Hematopoietic multipotent progenitor cell treated with erythropoietin and hydrocortisone succinate and interleukin-3 and kit ligand, for 17 days (in vitro differentiated cells): ENCODE measurements around the gene PDE4D.

Experiments
- DNase-seq: peaks from one replicate; pipeline ENCODE4 v3.0.0-alpha.2; 2015; ENCODE audit warnings: low spot score

Gene PDE4D

DNA sequence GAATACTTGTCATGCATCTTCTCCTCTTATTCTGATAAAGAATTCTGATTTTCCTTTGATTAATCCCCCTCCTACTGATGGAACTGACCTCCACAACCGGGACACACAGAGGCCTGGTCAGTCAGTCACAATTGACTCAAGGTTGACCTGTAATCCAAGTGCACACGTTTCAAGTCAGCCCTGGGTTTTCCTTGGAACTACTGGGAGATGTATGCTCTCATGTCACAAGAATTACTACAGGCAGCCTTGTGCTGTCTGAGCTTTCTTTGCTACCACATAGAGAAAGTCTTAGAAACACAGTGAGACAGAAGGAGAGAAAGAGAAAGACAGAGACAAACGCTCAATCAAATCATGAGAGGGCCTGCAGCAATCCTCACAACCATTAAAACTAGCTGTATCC, 345.8 kb downstream of the PDE4D start:
- no peak for DNase-seq

DNA sequence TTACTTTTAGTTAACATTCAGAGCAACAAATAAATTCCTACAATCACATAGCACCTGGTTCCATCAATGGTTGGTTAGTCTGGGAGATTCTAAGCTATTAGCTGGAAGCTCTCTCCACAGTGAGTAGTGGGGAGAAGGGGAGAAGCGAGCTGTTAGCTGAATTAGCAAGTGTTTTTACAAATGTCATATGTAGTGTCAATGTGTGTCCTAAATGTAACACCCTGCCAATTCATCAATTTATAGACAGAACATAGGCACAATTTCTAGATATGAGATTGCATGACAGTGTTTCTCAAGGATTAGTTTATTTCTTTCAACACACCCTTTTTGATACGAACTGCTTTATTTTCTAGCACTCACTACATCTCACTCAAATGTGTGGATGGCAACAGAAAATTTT, 349.0 kb downstream of the PDE4D start:
- no peak for DNase-seq

DNA sequence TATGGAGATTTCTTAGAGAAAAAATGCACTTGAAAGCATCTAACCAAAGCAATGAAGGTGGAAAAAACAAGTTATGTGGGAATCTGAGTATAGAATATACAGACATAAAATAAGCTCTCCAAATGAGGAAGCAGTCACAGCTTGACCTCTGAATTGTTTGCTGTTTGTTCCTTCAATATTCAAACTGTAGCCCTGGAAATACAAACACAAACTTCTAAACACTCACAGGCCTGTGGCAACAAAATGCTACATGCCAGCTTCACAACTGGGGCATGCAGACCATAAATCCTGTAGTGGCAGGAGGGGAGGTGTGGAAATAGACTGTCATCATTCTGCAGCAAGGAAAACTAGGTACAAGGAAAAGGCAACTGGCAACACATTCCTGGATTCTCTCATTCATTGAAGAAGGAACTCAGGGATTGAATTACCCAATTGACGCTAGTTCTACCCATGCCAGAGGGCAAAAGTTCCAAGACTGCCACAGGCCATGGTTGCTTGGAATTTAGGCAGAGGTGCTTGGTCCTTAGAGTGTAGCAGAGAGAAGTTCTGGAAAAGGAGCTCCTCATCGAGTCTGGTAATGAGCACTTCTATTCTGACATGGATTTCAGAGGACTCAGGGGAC, 349.6 kb downstream of the PDE4D start:
- no peak for DNase-seq

DNA sequence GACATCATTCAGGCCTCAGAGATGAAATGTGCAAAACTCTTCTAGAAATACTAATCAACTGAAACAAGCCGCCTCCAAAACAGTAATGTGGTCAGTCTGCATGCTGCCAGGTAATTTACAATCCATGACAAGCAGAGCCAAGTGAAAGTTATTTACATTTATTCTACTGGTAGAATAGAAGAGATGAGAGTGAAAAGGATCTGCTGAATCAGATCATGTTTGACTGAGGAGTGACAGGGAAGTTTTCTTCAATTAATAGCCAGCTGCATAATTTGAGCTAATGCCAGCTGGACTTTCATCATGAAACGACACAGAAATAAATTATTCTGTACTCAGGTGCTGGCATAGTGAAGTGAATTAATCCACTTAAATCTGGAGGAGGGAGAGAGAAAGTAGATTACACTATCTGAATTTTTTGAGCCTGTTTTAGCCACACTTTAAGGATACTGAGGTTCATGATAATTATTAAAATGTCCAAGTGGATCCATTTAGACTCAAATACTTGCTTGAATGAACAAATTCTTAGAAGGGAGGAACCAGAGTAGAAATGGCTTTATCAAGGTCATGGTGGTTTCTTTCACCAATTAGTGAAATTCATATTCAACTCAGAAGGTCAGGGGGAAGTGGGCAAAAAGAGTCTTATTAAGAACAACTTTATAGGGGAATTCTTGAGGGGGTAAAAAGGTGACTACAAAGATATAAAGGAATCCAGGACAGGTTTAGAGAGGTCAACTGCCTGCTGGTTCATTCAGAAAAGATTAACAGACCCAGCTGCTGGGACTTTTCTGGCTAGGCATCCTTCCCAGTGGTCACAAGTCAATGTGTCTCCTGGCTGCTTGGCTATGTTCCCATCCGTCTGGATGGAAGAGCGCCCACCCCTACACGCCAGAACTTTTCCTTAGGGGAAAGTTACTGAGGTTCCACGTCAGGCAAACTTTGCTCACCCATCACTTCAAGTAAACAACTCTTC, 350.4 kb downstream of the PDE4D start:
- no peak for DNase-seq

DNA sequence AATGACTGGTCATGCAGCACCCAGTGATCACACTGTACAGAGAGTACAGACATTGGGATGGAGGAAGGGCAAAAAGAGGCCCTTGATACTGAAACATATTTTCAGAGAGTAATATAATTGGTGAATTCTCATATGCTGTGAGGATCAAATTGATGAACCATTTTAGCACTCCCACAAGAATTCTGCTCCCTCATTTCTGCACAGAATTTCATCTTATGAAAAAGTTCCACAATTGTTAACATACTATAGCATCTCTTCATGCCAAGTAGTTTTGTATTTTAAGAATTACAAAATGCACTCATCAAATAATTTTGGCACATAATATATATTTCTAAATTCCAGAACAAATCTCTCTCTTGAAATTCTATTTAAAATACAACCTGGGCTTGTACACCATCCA, 351.2 kb downstream of the PDE4D start:
- no peak for DNase-seq

DNA sequence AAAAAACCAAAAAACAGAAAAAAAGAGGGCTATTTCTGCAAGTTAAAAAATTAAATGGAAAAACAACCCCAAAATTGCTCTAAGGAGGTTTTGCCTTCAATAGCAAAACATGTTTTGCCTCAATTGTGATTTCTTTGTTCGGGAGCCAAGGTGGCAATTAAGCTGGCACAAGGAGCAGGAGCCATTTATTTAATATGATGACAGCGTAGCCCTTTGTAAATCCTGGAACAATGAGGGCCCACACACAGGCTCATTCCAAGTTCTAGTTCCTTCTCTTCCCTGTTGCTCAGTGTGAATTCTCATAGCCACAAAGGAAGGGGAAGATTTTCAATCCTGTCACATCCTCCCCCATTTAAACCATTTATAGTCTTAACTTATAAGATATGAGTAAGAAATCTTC, 353.2 kb downstream of the PDE4D start:
- no peak for DNase-seq

DNA sequence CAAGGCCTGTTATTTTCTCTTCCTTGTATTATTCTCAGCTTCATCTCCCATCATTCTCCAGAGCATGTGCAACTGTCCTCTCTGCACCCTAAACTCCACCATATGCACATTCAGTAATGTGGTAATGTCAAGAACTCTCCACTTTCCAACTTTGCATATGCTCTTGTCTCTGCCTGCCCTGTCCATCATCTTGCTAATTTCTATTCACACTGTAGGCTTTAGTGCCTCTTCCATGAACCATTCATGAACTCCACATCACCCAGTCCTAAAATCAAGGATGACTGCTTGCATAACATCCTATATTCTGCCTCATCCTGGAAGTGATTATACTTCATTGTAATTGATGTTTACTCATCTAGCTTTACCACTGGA, 354.8 kb downstream of the PDE4D start:
- DNase-seq, result no peak

DNA sequence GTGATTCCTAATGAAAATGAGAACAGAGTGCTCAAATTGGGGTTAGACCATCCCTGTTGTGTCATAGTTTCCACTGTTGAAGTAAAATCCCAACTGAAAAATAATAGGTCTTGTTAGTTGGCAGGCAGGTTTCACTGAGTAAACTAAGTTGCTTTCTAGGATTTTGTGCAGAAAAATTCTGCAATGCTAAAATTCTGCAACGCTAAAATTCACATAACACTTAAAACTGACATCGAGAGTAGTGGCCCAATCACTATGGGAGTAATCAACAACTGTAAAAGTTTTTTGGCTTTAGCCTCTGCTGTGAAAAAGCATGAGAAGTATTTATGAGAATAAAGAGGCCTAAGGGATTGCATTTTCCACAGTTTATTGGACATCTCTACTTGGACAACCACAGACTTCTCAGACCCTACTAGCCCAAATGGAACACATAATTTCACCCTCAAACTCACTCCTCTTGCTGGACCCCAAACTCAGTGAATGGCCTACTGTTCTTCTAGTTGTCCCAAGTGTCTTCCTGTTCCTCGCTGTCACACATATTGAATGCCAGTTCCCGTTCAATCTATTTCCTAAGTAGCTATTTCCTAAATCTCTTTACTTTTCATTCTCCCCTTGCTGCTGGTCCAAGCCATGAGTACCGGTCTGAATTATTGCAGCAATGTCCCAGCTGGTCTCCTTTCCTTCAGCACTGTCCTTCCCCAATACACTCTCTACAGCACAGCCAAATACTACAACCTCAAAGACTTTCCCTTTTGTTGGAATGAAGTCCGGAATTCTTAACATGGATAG, 355.4 kb downstream of the PDE4D start:
- DNase-seq, result no peak

DNA sequence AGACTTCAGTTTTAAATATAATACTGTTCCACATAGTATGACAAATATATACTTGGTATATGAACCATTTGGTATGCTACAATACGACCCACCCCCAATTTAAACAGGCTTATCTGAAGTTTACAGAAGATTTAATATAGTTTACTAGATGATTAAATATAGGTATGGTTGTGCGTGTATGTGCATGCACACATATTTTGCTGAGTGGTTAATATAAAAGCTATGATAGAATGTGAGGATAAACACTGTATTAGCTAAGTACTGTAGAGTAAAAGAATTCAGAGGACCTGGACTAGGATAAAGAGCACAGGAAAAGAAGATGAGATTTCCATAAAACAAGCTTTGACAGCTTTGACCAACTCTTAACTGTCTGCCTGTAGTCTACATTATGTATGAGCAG, 356.7 kb downstream of the PDE4D start:
- DNase-seq, result no peak

DNA sequence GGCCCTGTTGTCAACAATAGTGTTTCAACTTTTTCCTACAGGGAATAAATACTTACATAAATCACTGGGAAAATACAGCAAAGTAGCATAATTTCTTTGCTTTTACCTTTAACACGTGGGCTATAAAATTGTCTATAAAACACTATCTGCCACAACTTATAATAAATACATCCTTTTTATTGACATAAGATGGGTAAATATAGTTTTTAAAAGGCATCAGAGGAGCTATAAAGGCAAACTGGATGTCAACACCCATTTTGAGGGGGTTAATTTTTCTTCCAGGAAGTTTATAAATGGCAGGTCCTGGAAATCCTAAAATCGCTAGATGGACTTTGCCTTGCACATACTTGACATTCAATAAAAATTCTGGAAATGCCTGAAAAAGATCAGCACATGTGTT, 358.0 kb downstream of the PDE4D start:
- DNase-seq, result no peak

DNA sequence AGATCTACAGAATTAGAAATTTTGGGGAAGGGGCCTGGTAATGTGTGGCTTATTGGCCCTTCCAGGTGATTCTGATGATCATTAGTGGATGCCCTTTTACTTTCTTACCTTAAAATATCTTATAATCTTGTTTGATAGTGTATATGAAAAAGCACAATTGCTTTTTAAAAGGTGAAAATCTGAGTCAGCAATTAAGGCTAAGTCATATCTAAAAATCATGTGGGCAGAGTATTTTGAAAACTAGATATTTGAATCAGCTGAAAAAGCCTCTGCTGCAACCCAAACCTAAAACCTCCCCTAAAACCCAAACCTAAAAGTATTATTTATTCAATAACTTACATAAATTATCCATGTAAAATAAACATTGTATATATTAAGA, 359.8 kb downstream of the PDE4D start:
- DNase-seq, result no peak

DNA sequence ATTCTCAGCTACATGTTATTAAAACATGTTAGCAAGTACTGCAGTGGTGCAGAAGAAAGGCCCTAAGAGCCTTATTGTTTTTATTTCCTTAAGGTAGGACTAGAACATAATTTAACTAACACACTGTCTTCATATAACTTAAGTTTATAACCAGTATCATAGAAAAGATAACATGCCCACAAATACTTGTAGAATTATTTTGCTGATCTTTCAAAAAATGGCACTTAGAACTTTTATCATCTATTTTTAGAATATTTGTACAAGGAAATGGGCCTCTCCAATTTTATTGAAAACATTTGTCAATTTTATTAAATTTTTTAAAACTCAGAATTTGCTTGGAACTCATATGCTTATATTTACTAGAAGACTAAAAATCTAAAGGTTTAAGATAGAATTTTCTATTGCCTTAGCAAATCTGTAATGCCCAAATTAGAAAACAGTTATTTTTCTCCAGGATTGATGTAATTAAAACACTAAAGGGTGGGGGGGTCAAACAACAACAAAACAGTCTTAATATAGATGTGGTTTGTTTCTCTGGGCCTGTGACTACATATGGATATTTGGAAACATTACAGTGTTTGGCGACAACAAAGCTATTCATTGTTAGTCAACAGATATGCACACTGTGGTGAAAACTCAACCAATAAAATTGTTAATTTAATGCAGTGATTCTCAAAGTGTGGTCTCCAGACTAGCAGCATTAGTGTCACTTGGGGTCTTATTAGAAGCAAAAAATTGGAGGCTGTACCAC, 360.4 kb downstream of the PDE4D start:
- DNase-seq, result no peak

DNA sequence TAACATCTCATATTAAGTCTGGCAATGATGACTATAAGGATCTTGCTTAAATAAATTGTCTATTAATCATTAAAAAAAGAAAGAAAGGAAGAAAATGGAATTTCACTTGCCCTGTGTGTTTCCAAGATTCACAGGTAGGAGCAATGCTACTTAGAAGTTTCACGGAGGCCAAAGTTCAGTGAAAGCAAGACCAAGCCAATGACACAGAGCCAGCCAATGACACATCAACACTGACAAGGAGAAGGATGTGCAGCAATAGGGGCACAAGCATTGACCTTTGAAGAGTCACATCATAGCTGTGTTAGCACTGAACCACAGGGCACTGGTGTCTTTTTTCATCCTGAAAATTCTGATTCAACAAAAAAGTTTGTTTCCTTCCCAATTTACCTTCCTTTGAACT, 364.3 kb downstream of the PDE4D start:
- no peak for DNase-seq

DNA sequence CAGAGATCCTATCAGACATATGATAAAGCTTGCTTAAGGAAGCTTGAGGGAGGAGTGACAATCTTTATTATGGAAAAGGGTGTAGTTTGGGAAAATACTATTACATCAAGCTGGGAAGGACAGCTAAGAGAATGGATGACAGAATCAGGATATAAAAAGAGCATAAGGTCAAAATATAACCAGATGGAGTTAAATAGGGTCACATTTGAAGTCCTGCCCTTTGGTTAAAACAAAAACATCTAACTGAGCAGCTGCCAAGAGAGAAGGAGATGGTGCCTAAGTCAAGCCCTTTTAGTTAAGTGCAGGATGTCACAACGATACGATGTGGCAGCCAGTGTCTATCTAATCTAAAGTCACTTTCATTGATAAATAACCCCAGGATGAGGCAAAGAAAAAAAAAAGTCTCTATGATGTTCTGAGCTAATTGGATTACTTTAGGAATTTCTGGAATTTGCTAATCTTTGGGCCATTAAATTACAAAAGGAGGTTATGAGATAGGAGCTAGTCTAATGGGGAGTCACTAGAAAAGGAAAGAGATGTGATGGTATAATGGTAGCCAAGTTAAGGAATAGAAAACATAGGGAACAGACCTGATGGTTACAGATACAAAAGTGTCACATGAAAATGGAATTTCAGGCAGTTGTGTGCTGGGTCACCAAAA, 365.2 kb downstream of the PDE4D start:
- no peak for DNase-seq

DNA sequence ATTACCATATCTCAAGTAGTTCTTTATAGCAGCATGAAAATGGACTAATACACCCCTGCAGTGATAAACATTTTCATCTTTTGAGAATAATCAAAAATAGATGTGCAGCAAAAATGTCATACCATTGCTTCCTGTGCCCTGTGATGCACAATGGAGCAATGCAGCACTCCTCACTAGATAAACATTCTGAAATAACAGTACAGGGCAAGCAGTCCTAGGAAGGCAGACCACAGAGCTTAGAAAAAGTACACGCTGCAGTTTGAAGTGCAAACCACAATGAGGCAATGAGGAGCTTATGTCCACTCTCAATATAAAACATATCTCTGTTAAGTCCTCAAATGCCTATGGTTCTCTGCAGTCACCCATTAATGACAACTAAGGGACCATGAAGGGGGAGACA, 367.6 kb downstream of the PDE4D start:
- no peak for DNase-seq

DNA sequence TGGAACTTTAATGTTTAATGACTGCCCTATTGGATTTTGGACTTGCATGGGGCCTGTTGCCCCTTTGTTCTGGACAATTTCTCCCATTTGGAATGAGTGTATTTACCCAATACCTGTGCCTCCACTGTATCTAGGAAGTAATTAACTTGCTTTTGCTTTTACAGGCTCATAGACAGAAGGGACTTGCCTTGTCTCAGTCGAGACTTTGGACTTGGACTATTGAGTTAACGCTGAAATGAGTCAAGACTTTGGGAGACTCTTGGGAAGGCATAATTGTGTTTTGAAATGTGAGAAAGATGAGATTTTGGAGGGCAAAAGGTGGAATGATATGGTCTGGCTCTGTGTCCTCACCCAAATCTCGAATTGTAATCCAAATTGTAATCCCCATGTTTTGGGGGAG, 368.2 kb downstream of the PDE4D start:
- DNase-seq, result no peak

DNA sequence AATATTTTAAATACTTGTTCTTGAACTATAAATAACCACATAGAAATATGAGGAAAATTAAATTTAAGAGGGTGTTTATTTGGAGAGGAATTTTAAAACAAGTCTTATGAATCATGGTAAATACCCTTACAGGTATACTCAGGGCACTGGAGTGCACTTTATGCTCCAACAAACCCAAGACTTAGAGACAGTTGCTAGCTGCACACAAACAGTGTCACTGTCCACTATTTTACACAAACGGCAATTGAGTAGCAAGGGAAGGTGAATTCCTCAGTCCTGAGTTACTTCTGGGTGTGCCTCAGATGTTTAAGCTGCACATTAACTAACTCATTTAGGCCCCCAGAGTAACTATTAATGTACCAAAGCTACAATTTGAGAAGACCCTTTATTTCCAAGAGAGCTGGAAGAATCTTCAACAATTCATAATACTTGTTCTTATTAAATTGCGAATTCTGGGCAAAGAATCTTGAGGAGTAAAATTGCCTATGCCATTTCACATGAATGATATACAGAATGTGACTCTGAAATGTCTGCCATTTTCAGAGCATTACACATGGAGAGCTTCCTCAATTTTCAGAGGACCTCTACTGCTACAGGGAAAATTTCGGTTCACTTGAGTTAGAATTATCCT, 371.2 kb downstream of the PDE4D start:
- DNase-seq, result no peak

DNA sequence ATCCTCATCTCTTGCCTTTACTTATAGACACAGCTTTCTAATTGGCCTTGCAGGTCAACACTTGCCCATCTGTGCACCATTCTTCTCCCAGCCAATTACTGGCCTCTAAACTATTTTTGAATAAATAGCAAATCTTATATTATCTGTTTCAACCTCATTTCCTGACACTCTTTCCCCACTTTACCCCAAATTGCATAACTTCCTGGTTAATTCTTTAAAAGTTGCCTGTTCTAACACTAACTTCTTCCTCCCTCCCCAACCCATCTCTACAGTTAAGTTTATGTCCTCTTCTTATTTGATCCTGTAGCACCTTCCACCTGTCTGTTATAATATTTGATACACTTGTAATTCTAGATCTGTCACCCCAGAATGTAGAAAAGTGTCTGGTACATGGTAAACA, 372.1 kb downstream of the PDE4D start:
- DNase-seq, result no peak

DNA sequence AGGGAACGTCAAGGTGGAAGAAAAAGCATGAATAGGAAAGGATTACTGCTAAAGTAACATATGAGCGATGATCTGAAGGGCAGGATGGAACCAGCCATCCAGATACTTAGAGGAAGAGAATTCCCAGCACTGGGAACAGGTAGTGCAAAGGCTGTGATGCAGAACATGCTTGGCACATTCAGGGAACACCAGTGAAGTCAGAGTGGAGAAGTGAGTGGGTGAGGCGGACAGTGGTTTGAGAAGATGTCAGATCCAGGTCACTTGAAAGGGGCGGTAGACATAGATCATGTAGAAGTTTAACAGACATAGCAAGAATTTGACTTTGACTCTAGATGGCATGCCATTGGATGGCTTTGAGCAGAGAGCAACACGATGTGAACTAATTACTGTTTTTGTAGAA, 374.2 kb downstream of the PDE4D start:
- DNase-seq, result no peak

DNA sequence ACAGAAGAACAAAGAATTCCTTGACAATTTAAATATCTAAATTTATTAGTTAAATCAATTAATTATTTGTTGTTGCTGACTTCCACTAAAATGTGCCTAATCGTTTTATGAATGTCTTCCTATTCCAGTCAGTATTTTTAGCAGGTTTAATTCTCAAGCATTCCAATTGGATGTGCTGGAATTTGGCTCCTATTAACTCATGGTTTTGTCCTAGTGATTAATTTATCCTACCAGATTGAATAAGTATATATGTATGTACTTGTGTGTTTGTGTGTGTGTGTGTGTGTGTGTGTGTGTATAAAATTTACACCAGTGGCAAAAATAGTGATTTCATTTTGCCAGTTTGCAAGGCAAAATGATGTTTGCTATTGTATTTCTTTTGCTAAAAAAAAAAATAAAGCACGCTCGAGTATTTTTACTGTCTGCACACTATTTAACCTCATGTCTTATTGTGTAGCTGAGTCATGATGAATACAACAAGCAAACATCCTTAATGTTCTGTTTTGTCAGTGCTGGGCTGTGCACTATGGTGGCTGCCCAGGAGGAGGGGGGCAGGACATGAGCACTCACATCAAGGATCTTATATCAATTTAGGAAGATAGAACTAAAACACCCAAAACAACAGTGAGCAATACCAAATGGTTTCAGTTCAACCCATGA, 375.5 kb downstream of the PDE4D start:
- DNase-seq, result no peak

DNA sequence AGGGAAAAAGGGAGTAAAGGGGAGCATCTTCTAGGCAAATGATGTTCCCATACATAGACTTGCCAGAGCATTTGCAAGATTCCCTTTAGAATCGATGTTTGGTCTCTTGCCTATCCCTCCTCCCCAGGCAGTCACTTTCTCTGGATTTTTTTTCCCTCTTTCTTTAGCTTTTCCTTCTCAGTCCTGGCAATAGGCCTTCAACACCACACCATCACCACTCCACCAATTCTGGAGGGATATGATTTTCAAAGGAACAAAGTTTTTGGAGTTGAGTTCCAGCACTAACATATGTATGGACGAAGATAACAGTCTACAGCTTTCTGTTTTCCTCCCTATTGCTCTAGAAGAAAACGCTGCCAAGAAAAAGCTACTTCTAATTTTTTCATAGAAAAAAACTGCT, 377.4 kb downstream of the PDE4D start:
- DNase-seq, result no peak
